GM12801 (cell line): ENCODE results near the gene TBC1D4.

ENCODE experiments used
- CTCF ChIP-seq: IDR thresholded peaks from one replicate; pipeline ENCODE4 v1.5.1; 2011; ENCODE audit warnings: control low read depth; ENCODE audit not compliant: insufficient read length; ENCODE audit errors: extremely low read depth

TBC1D4 gene

GRCh38 chr13:75308222-75308621 lies 173.7 kb downstream of the TBC1D4 start:
- TF ChIP-seq CTCF = no peak

- TF ChIP-seq CTCF = no peak
These were observed 174.5 kb downstream of the TBC1D4 start for GRCh38 chr13:75307370-75307949.

- no peak for TF ChIP-seq CTCF
These were observed 176.9 kb downstream of the TBC1D4 start for GRCh38 chr13:75305059-75305458.

GRCh38 chr13:75303263-75303662 lies 178.7 kb downstream of the TBC1D4 start:
- TF ChIP-seq CTCF = no peak

GRCh38 chr13:75302071-75302698 lies 179.8 kb downstream of the TBC1D4 start:
- TF ChIP-seq CTCF = no peak

GRCh38 chr13:75299913-75300862 lies 181.8 kb downstream of the TBC1D4 start:
- no peak for TF ChIP-seq CTCF

GRCh38 chr13:75299246-75299645 lies 182.7 kb downstream of the TBC1D4 start:
- no peak for TF ChIP-seq CTCF
